Natural killer cell (primary cell): ENCODE results near the gene ST3GAL3. TPM values are rescaled to one million over a fixed set of nuclear protein-coding genes. Genes with fewer than 3 reads are reported as not detected.

ENCODE experiments used
- ATAC-seq, 3 donors: fragments of 150-1000 bp in 2 of 3; fragments of 200-7000 bp in 1 of 3; cut with Tn5 transposase; 1 replicate in 1 of 3; 2 replicates in 2 of 3; pipeline ENCODE4 v1.10.0; 2021; ENCODE audit warnings: mild to moderate bottlenecking in 2 of 3, moderate library complexity in 2 of 3
- DNase-seq, 2 donors: peaks; one replicate each; pipeline versions ENCODE4 v3.0.0 to v3.0.0-alpha.2; 2013 to 2021; ENCODE audit warnings: mixed read lengths in 1 of 2
- H3K27ac ChIP-seq: one replicate; pipeline ENCODE4 v1.5.1; 2013; ENCODE audit warnings: mild to moderate bottlenecking, low read length
- H3K27me3 ChIP-seq: one replicate; pipeline ENCODE4 v1.6.1; 2013; ENCODE audit warnings: low read length; ENCODE audit not compliant: control insufficient read depth, insufficient read depth
- H3K36me3 ChIP-seq: one replicate; pipeline ENCODE4 v1.6.1; 2013; ENCODE audit warnings: low read length; ENCODE audit not compliant: control insufficient read depth, insufficient read depth
- H3K4me1 ChIP-seq: one replicate; pipeline ENCODE4 v1.6.1; 2013; ENCODE audit warnings: low read length; ENCODE audit not compliant: control insufficient read depth, insufficient read depth
- H3K4me3 ChIP-seq: one replicate; pipeline ENCODE4 v1.5.1; 2013; ENCODE audit warnings: low read length
- H3K9me3 ChIP-seq: one replicate; pipeline ENCODE4 v1.6.1; 2013; ENCODE audit warnings: low read length; ENCODE audit not compliant: control insufficient read depth, insufficient read depth
- H3K27ac Mint-ChIP-seq, 2 donors: one replicate each; pipeline ENCODE4 v1.8.0; 2022; ENCODE audit warnings: mild to moderate bottlenecking in 2 of 2, mixed read lengths in 2 of 2, moderate library complexity in 1 of 2
- H3K27me3 Mint-ChIP-seq, 2 donors: one replicate each; pipeline ENCODE4 v1.8.0; 2022; ENCODE audit warnings: low read depth in 2 of 2, mixed read lengths in 2 of 2
- H3K36me3 Mint-ChIP-seq: one replicate; pipeline ENCODE4 v1.8.0; 2022; ENCODE audit warnings: mixed read lengths
- H3K4me1 Mint-ChIP-seq, 2 donors: one replicate each; pipeline ENCODE4 v1.8.0; 2022; ENCODE audit warnings: mixed read lengths in 2 of 2
- H3K4me3 Mint-ChIP-seq: one replicate; pipeline ENCODE4 v1.8.0; 2022; ENCODE audit warnings: mild to moderate bottlenecking, moderate library complexity, mixed read lengths
- H3K9me3 Mint-ChIP-seq, 2 donors: one replicate each; pipeline ENCODE4 v1.8.0; 2022; ENCODE audit warnings: mixed read lengths in 2 of 2
- CTCF ChIP-seq: fragments of 200-600 bp; IDR thresholded peaks from one replicate; pipeline ENCODE4 v1.8.0; 2022; ENCODE audit warnings: antibody characterized with exemption
- WGBS: methylation state at CpG from one replicate; pipeline ENCODE4 v1.1.7; 2013; ENCODE audit warnings: missing lambda C conversion rate; ENCODE audit not compliant: insufficient coverage; 5-methylcytosine and 5-hydroxymethylcytosine counted together
- intact Hi-C: fragments of 100-400 bp; cut with micrococcal nuclease; formaldehyde crosslinking; loops from one replicate; pipeline ENCODE4 v1.14.2; 2022
- total RNA-seq, 4 donors: library from RNA; stranded (reverse); fragments of 120-200 nt in 1 of 4; gene quantifications; one replicate each; pipeline versions ENCODE4 v1.2.3 to v1.2.4, GENCODE V29; 2013 to 2022

The ST3GAL3 gene
- total RNA-seq, 3 donors from 2014 or later (not counting 1 experiment from before 2014, with no cell fraction given) = 22.2 to 27.3 (median 22.3) TPM

GRCh38 chr1:43766818-43767525 lies 59.6 kb downstream of the ST3GAL3 start:
- no peaks in the 10 kb centered on the region for H3K9me3 Mint-ChIP-seq

GRCh38 chr1:43768168-43768567 lies 60.8 kb downstream of the ST3GAL3 start:
- no peaks in the 10 kb centered on the region for H3K4me1 ChIP-seq
- no peaks in the 10 kb centered on the region for H3K36me3 ChIP-seq
- Mint-ChIP-seq H3K4me1 (peaks cover 5 to 11% of the 10 kb centered on the region in 2 donors), H3K4me3 (no peak overlapping the region), H3K9me3 (no peaks in the 10 kb centered on the region), H3K27me3 (no peaks in the 10 kb centered on the region), H3K27ac (no peak overlapping the region), H3K36me3 (no peaks in the 10 kb centered on the region)
- no peak for DNase-seq
- H3K9me3 ChIP-seq = no peaks in the 10 kb centered on the region
- intact Hi-C loops = no loop called here
- no peaks in the 10 kb centered on the region for H3K27me3 ChIP-seq
- no peak for ATAC-seq
- H3K4me3 ChIP-seq = no peak overlapping the region
- H3K27ac ChIP-seq = no peak overlapping the region
- no peak for TF ChIP-seq CTCF

More at GRCh38 chr1:43766818-43767525, 59.6 kb downstream of the ST3GAL3 start:
- Mint-ChIP-seq H3K27me3 (no peaks in the 10 kb centered on the region), H3K36me3 (no peaks in the 10 kb centered on the region), H3K4me3 (no peak overlapping the region), H3K4me1 (peaks cover 6 to 11% of the 10 kb centered on the region in 2 donors), H3K27ac (no peak overlapping the region)
- DNase-seq (no peak), ATAC-seq (no peak)
- Histone ChIP-seq H3K27me3 (no peaks in the 10 kb centered on the region), H3K4me3 (no peak overlapping the region), H3K36me3 (no peaks in the 10 kb centered on the region), H3K9me3 (no peaks in the 10 kb centered on the region), H3K27ac (no peak overlapping the region), H3K4me1 (no peaks in the 10 kb centered on the region)
- no peak for TF ChIP-seq CTCF
- intact Hi-C loops = no loop called here
- 86% methylated on average over 5 of the region's 5 CpGs for WGBS

- no peaks in the 10 kb centered on the region for H3K9me3 ChIP-seq
- no peaks in the 10 kb centered on the region for H3K27me3 ChIP-seq
- Mint-ChIP-seq H3K36me3 (no peaks in the 10 kb centered on the region), H3K9me3 (no peaks in the 10 kb centered on the region), H3K4me1 (peaks cover 0 to 6% of the 10 kb centered on the region in 2 donors), H3K4me3 (no peak overlapping the region), H3K27me3 (no peaks in the 10 kb centered on the region), H3K27ac (no peak overlapping the region)
- intact Hi-C loops = no loop called here
- H3K36me3 ChIP-seq = no peaks in the 10 kb centered on the region
- 71% methylated on average over 1 of the region's 4 CpGs for WGBS
- H3K27ac ChIP-seq = no peak overlapping the region
- no peak for TF ChIP-seq CTCF
- ATAC-seq = no peak
- H3K4me1 ChIP-seq = no peaks in the 10 kb centered on the region
- DNase-seq = no peak
- no peak overlapping the region for H3K4me3 ChIP-seq
Measured at GRCh38 chr1:43769350-43769908, 62.1 kb downstream of the ST3GAL3 start.
